ENCODE measurements around the gene MAPKAPK5.

DNA sequence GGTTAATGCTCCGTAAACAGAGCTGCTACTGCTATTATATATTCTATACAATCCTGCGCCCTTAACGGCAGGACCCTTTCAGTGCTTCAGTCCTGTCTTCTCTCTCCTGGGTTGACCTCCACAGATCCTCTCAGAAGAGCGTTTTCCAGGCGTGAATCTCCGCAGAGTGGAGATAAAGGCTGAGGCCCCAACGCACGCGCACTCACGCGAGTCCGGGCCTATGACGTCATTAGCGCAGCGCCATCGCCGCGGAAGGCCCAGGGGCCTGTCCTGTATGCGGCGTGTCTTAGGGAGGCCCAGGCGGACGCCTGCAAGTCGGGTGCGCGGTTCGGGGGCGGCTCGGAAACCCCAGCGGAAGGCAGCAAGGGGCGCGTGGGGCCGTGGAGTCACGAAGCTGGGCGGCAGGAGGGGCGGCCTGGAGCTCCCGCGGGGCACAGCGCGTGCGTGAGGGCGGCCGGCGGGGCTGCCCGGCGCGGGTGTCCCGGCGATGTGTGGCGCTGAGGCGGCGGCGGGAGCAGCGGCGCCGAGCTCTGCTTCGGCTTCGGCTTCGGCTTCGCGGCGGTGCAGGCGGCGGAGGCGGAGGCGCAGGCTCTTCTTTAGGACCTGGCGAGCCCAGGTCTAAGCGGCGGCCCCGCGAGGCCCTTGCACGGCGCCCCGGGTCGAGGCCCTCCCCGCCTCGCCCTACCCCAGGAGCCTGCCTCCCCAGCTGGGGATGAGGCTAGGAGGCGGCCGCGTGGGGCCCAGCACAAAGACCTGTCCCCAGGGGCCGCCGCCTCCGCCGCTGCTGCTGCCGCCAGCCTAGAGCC is at the start of gene MAPKAPK5:
- TF ChIP-seq POLR2AphosphoS5 (IDR thresholded peaks at IDR 0.05; ENCODE audit: low read depth, low read length) (peak; percentile 96), SIN3A (IDR thresholded peaks at IDR 0.05; ENCODE audit: borderline replicate concordance, insufficient read depth, low read length) (peak; percentile 92; the same call in 1 of the 2 replicates)
- TF ChIP-seq, protein P1, sequence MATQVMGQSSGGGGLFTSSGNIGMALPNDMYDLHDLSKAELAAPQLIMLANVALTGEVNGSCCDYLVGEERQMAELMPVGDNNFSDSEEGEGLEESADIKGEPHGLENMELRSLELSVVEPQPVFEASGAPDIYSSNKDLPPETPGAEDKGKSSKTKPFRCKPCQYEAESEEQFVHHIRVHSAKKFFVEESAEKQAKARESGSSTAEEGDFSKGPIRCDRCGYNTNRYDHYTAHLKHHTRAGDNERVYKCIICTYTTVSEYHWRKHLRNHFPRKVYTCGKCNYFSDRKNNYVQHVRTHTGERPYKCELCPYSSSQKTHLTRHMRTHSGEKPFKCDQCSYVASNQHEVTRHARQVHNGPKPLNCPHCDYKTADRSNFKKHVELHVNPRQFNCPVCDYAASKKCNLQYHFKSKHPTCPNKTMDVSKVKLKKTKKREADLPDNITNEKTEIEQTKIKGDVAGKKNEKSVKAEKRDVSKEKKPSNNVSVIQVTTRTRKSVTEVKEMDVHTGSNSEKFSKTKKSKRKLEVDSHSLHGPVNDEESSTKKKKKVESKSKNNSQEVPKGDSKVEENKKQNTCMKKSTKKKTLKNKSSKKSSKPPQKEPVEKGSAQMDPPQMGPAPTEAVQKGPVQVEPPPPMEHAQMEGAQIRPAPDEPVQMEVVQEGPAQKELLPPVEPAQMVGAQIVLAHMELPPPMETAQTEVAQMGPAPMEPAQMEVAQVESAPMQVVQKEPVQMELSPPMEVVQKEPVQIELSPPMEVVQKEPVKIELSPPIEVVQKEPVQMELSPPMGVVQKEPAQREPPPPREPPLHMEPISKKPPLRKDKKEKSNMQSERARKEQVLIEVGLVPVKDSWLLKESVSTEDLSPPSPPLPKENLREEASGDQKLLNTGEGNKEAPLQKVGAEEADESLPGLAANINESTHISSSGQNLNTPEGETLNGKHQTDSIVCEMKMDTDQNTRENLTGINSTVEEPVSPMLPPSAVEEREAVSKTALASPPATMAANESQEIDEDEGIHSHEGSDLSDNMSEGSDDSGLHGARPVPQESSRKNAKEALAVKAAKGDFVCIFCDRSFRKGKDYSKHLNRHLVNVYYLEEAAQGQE (IDR thresholded peaks at IDR 0.05; ENCODE audit: insufficient read depth in 1 of 2, low read depth in 2 of 2, low read length in 2 of 2), result peak in 1 of 2 experiments; percentile 66; a peak in 1 of 4 replicates
